ENCODE measurements around the gene CSNK1G2. TPM values are rescaled to one million over a fixed set of nuclear protein-coding genes. Genes with fewer than 3 reads are reported as not detected.

CSNK1G2 gene
- total and polyA plus RNA-seq, 2 of the 13 experiments (the other 11 are each of a cell fraction or from before 2014, with no cell fraction given), result 53.8 to 72.5 TPM

- TF ChIP-seq FLYWCH1 (CRISPR knock-in tag; IDR thresholded peaks at IDR 0.05), result no peak
- TF ChIP-seq, protein P1, sequence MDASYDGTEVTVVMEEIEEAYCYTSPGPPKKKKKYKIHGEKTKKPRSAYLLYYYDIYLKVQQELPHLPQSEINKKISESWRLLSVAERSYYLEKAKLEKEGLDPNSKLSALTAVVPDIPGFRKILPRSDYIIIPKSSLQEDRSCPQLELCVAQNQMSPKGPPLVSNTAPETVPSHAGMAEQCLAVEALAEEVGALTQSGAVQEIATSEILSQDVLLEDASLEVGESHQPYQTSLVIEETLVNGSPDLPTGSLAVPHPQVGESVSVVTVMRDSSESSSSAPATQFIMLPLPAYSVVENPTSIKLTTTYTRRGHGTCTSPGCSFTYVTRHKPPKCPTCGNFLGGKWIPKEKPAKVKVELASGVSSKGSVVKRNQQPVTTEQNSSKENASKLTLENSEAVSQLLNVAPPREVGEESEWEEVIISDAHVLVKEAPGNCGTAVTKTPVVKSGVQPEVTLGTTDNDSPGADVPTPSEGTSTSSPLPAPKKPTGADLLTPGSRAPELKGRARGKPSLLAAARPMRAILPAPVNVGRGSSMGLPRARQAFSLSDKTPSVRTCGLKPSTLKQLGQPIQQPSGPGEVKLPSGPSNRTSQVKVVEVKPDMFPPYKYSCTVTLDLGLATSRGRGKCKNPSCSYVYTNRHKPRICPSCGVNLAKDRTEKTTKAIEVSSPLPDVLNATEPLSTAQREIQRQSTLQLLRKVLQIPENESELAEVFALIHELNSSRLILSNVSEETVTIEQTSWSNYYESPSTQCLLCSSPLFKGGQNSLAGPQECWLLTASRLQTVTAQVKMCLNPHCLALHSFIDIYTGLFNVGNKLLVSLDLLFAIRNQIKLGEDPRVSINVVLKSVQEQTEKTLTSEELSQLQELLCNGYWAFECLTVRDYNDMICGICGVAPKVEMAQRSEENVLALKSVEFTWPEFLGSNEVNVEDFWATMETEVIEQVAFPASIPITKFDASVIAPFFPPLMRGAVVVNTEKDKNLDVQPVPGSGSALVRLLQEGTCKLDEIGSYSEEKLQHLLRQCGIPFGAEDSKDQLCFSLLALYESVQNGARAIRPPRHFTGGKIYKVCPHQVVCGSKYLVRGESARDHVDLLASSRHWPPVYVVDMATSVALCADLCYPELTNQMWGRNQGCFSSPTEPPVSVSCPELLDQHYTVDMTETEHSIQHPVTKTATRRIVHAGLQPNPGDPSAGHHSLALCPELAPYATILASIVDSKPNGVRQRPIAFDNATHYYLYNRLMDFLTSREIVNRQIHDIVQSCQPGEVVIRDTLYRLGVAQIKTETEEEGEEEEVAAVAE (CRISPR knock-in tag; IDR thresholded peaks at IDR 0.05; ENCODE audit: borderline replicate concordance), result 0 out of 2 replicates have a peak, but pooled peaks have one; percentile 25
- TF ChIP-seq ELF4 (CRISPR knock-in tag; IDR thresholded peaks at IDR 0.05; ENCODE audit: borderline replicate concordance), result no peak
- peak; percentile 49 for TF ChIP-seq THAP9 (CRISPR knock-in tag; IDR thresholded peaks at IDR 0.05; ENCODE audit: borderline replicate concordance)
- TF ChIP-seq ZBTB1 (CRISPR knock-in tag; IDR thresholded peaks at IDR 0.05; ENCODE audit: borderline replicate concordance), result no peak
- no peak for TF ChIP-seq MZF1 (CRISPR knock-in tag; IDR thresholded peaks at IDR 0.05; ENCODE audit: borderline replicate concordance)
- no peak for TF ChIP-seq ZNF296 (CRISPR knock-in tag; conservative IDR thresholded peaks at IDR 0.05)
- no peak for TF ChIP-seq ZNF639 (CRISPR knock-in tag; conservative IDR thresholded peaks at IDR 0.05)
- no peak for TF ChIP-seq ZNF329 (CRISPR knock-in tag; IDR thresholded peaks at IDR 0.05; ENCODE audit: low read depth)
- TF ChIP-seq, protein P2, sequence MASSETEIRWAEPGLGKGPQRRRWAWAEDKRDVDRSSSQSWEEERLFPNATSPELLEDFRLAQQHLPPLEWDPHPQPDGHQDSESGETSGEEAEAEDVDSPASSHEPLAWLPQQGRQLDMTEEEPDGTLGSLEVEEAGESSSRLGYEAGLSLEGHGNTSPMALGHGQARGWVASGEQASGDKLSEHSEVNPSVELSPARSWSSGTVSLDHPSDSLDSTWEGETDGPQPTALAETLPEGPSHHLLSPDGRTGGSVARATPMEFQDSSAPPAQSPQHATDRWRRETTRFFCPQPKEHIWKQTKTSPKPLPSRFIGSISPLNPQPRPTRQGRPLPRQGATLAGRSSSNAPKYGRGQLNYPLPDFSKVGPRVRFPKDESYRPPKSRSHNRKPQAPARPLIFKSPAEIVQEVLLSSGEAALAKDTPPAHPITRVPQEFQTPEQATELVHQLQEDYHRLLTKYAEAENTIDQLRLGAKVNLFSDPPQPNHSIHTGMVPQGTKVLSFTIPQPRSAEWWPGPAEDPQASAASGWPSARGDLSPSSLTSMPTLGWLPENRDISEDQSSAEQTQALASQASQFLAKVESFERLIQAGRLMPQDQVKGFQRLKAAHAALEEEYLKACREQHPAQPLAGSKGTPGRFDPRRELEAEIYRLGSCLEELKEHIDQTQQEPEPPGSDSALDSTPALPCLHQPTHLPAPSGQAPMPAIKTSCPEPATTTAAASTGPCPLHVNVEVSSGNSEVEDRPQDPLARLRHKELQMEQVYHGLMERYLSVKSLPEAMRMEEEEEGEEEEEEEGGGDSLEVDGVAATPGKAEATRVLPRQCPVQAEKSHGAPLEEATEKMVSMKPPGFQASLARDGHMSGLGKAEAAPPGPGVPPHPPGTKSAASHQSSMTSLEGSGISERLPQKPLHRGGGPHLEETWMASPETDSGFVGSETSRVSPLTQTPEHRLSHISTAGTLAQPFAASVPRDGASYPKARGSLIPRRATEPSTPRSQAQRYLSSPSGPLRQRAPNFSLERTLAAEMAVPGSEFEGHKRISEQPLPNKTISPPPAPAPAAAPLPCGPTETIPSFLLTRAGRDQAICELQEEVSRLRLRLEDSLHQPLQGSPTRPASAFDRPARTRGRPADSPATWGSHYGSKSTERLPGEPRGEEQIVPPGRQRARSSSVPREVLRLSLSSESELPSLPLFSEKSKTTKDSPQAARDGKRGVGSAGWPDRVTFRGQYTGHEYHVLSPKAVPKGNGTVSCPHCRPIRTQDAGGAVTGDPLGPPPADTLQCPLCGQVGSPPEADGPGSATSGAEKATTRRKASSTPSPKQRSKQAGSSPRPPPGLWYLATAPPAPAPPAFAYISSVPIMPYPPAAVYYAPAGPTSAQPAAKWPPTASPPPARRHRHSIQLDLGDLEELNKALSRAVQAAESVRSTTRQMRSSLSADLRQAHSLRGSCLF (CRISPR knock-in tag; IDR thresholded peaks at IDR 0.05; ENCODE audit: borderline replicate concordance), result no peak
Measured at GRCh38 chr19:1907563-1908363, 33.2 kb upstream of the CSNK1G2 start (continued).
